Esophagus squamous epithelium (tissue), 5 donors: ENCODE measurements around the gene ENHO. TPM values are rescaled to one million over a fixed set of nuclear protein-coding genes. Genes with fewer than 3 reads are reported as not detected.
"Not testable (repeated sequence)": the region's sequence is repeated elsewhere in the genome, so short reads cannot be mapped to it uniquely, and the experiment has no call there.

Source experiments
- DNase-seq: peaks from one replicate; lab custom pipeline; 2025; lab: John Stamatoyannopoulos, UW
- H3K27ac ChIP-seq, 4 donors: fragments of 200-600 bp; sonication (generic); one replicate each; pipeline ENCODE4 v1.5.1; 2016 to 2019; ENCODE audit warnings: mild to moderate bottlenecking in 1 of 4
- H3K27me3 ChIP-seq, 4 donors: fragments of 200-600 bp; sonication (generic); 1 replicate in 3 of 4; 2 replicates in 1 of 4; pipeline versions ENCODE4 v1.5.1 to v1.6.0; 2017 to 2021; ENCODE audit warnings: antibody characterized with exemption in 1 of 4
- H3K36me3 ChIP-seq, 3 donors: fragments of 200-600 bp; sonication (generic); one replicate each; pipeline ENCODE4 v1.5.1; 2016 to 2019
- H3K4me1 ChIP-seq, 3 donors: fragments of 200-600 bp; sonication (generic); one replicate each; pipeline ENCODE4 v1.5.1; 2017 to 2019
- H3K4me3 ChIP-seq, 4 donors: fragments of 200-600 bp; sonication (generic); 1 replicate in 3 of 4; 2 replicates in 1 of 4; pipeline ENCODE4 v1.5.1; 2016 to 2019; ENCODE audit warnings: mild to moderate bottlenecking in 2 of 4, moderate library complexity in 1 of 4
- H3K9me3 ChIP-seq, 3 donors: fragments of 200-600 bp; sonication (generic); one replicate each; pipeline ENCODE4 v1.5.1; 2016 to 2019
- CTCF ChIP-seq, 6 experiments: fragments of 450-650 bp in 4 of 6; fragments of 200-600 bp in 2 of 6; sonication (generic) in 2 of 6; IDR thresholded peaks; one replicate each; pipeline ENCODE4 v1.5.1; 2016 to 2019; ENCODE audit warnings: antibody characterized with exemption in 6 of 6, mild to moderate bottlenecking in 4 of 6, moderate library complexity in 4 of 6
- POLR2A ChIP-seq, 4 donors: fragments of 450-650 bp; IDR thresholded peaks; one replicate each; pipeline ENCODE4 v1.6.1; 2017; ENCODE audit warnings: antibody characterized with exemption in 4 of 4, mild to moderate bottlenecking in 4 of 4, moderate library complexity in 3 of 4
- WGBS, 2 donors: methylation state at CpG; one replicate each; pipeline ENCODE4 v1.1.5; 2018; 5-methylcytosine and 5-hydroxymethylcytosine counted together
- intact Hi-C: fragments of 100-400 bp; cut with DNase I; formaldehyde crosslinking; loops from one replicate; pipeline ENCODE4 v1.15.0; 2022
- total RNA-seq, 4 donors: library from RNA; depleted of rRNA; stranded (reverse); fragments of >200 nt; gene quantifications; one replicate each; pipeline ENCODE4 v1.1.0, GENCODE V29; 2016
- donor health status: DM: yes; HTN: yes; CAD: no.

Gene ENHO
- total RNA-seq, 4 donors from 2014 or later, result 0.38 TPM; not detected in 3

DNA sequence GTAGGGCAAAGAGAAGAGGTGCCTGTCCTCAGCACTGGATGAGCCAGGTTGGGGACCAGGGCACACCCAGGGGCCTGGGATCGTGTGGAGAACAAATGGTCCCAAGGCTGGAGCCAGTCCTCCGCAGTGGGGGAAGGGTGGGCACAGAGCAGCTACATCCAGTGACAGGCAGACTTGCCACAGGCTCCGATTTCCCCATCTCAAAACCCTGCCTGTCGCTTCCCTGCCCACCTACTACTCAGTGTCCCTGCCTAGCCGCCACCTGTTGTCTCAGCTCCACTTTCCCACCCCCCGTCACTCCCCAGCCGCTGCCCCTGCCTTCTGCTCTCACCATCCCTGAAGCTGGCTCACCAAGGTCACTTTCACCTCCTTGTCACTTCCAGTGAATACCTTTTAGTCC is 13.9 kb upstream of the ENHO start:
- DNase-seq, result no peak
- TF ChIP-seq CTCF (IDR thresholded peaks at IDR 0.05) (no peak), POLR2A (IDR thresholded peaks at IDR 0.05) (no peak)
- intact Hi-C loops, result no loop called here

GRCh38 chr9:34532041-34532440 is 9.3 kb upstream of the ENHO start:
- WGBS, 2 donors, result 75 to 100% methylated on average over 1 to 4 of the region's 8 CpGs
- H3K9me3 ChIP-seq, H3K36me3 ChIP-seq, H3K27ac ChIP-seq, DNase-seq, H3K4me1 ChIP-seq, H3K4me3 ChIP-seq, intact Hi-C loops: not testable (repeated sequence)
- H3K27me3 ChIP-seq, result peaks cover 0 to 52% (median 0%) of the 10 kb centered on the region in 4 donors

More for the DNA sequence above, 13.9 kb upstream of the ENHO start:
- H3K9me3 ChIP-seq, result peaks cover 0 to 6% (median 0%) of the 10 kb centered on the region in 3 donors
- H3K4me1 ChIP-seq, result no peaks in the 10 kb centered on the region
- H3K27ac ChIP-seq, result no peak overlapping the region
- WGBS, 2 donors, result 45 to 59% methylated on average over 6 to 7 of the region's 7 CpGs
- H3K27me3 ChIP-seq, result peaks cover 0 to 57% (median 0%) of the 10 kb centered on the region in 4 donors
- H3K36me3 ChIP-seq, result no peaks in the 10 kb centered on the region
- H3K4me3 ChIP-seq, result no peak overlapping the region

DNA sequence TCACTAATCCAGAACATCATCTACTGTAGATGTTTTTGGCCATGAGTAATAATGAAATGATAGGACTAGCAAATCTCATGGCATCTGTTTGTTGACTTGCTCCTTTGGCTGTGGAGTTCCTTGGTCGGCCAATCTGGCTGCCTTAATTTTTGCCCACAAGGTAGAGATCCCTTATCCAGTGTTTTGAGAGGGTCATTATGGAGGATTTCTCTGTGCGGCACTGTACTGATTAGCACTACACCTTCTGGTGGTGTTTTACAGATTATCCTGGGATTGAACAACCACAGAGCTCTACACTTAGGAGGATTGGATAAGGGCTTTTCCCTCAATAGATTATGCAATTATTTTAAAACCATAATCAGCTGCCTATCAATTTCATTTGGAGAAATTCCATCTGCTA is 3.2 kb upstream of the ENHO start:
- no peak overlapping the region for H3K27ac ChIP-seq
- no peaks in the 10 kb centered on the region for H3K9me3 ChIP-seq
- WGBS, 2 donors, result 68 to 75% methylated on average over 2 of the region's 2 CpGs
- no peak overlapping the region for H3K4me3 ChIP-seq
- H3K4me1 ChIP-seq, result peaks cover 3 to 14% (median 13%) of the 10 kb centered on the region in 3 donors
- H3K36me3 ChIP-seq, result no peaks in the 10 kb centered on the region
- no peak for DNase-seq
- no peak for TF ChIP-seq CTCF (IDR thresholded peaks at IDR 0.05)
- intact Hi-C loops, result no loop called here
- peaks cover 0 to 28% (median 0%) of the 10 kb centered on the region in 4 donors for H3K27me3 ChIP-seq

DNA sequence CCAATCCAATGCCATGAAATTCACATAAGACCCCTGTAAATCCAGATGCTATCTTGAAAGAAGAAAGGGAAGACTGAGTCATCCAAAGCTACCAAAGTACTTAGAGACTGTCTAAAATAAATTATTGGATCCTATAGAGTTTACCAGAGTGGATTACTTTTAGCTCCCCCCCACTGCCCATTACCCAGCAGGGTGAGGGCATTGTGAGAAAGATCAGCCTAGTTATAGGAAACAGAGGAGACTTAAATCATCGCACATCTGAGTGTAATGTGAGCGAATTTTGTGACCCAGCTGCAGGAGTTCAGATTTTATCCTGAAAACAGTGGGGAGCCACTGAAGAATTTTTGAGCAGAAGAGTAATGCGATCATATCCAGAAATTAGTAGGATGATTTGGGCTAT is 1.6 kb upstream of the ENHO start:
- intact Hi-C loops, result no loop called here
- no peak for TF ChIP-seq CTCF (IDR thresholded peaks at IDR 0.05)
- DNase-seq, result no peak
- Histone ChIP-seq H3K27ac (no peak overlapping the region), H3K27me3 (peaks cover 0 to 31% (median 0%) of the 10 kb centered on the region in 4 donors), H3K9me3 (no peaks in the 10 kb centered on the region), H3K4me1 (peaks cover 3 to 14% (median 13%) of the 10 kb centered on the region in 3 donors), H3K4me3 (no peak overlapping the region), H3K36me3 (no peaks in the 10 kb centered on the region)
- 82 to 83% methylated on average over 3 of the region's 3 CpGs for WGBS, 2 donors

- TF ChIP-seq POLR2A (IDR thresholded peaks at IDR 0.05) (no peak), CTCF (IDR thresholded peaks at IDR 0.05) (no peak)
- Histone ChIP-seq H3K36me3 (no peaks in the 10 kb centered on the region), H3K4me1 (peaks cover 3 to 14% (median 13%) of the 10 kb centered on the region in 3 donors), H3K4me3 (peak overlapping the region; percentile 29 to 71 (median 50)), H3K27ac (peak overlapping the region in 1 of 4 donors; percentile 20), H3K9me3 (no peaks in the 10 kb centered on the region), H3K27me3 (peaks cover 0 to 31% (median 0%) of the 10 kb centered on the region in 4 donors)
- WGBS, 2 donors, result 24 to 27% methylated on average over 15 to 17 of the region's 31 CpGs
- no peak for DNase-seq
- intact Hi-C loops, result no loop called here
These were observed 501 bp downstream of the ENHO start for GRCh38 chr9:34522091-34522887.
